GM13977 (cell line): ENCODE measurements around the gene PLK3.

Experiments
- DNase-seq: peaks from one replicate; pipeline ENCODE4 v3.0.0; 2012; ENCODE audit warnings: low spot score
- CTCF ChIP-seq: IDR thresholded peaks from 2 replicates; pipeline ENCODE4 v1.5.1; 2012; ENCODE audit warnings: mild to moderate bottlenecking, control low read depth; ENCODE audit not compliant: insufficient read depth; ENCODE audit errors: extremely low read depth, missing control alignments
- in situ Hi-C: fragments of 300-500 bp; cut with MboI; formaldehyde crosslinking; loops from one replicate; pipeline ENCODE4 v1.12.0; 2022; ENCODE audit warnings: low sequenced_read_pairs, low pct_unique_long_range_greater_than_20kb, mixed read lengths, inconsistent platforms; ENCODE audit not compliant: unreplicated experiment

PLK3 gene

GRCh38 chr1:44817771-44818495 lies 17.8 kb downstream of the PLK3 start:
- in situ Hi-C loops, result no loop called here
- no peak for TF ChIP-seq CTCF
- no peak for DNase-seq

GRCh38 chr1:44819196-44819607 lies 19.0 kb downstream of the PLK3 start:
- in situ Hi-C loops, result no loop called here
- TF ChIP-seq CTCF, result no peak
- peak; percentile 57 for DNase-seq

- in situ Hi-C loops, result no loop called here
- peak; percentile 91 for DNase-seq
- TF ChIP-seq CTCF, result no peak
Observed at GRCh38 chr1:44819608-44820327, 19.6 kb downstream of the PLK3 start.

- TF ChIP-seq CTCF, result no peak
- DNase-seq, result no peak
- in situ Hi-C loops, result no loop called here
Observed at GRCh38 chr1:44820328-44821239, 20.4 kb downstream of the PLK3 start.

- TF ChIP-seq CTCF, result no peak
- in situ Hi-C loops, result no loop called here
- no peak for DNase-seq
Observed at GRCh38 chr1:44821240-44821715, 21.1 kb downstream of the PLK3 start.

- in situ Hi-C loops, result no loop called here
- DNase-seq, result no peak
- no peak for TF ChIP-seq CTCF
Observed at GRCh38 chr1:44822131-44822701, 22.0 kb downstream of the PLK3 start.
